CD14-positive monocyte (primary cell): ENCODE results near the gene TMEFF2. TPM values are rescaled to one million over a fixed set of nuclear protein-coding genes. Genes with fewer than 3 reads are reported as not detected.
A peak's percentile ranks its signal among the peaks of the same experiment; 100 is the strongest.

ENCODE experiments used
- DNase-seq, 3 donors: peaks; one replicate each; pipeline ENCODE4 v3.0.0-alpha.2; 2011 to 2022
- H2AFZ ChIP-seq: 2 replicates; pipeline ENCODE4 v1.6.0; 2012; ENCODE audit warnings: mild to moderate bottlenecking, low read depth, low read length, inconsistent platforms; ENCODE audit not compliant: insufficient read depth, poor library complexity, severe bottlenecking
- H3K27ac ChIP-seq, 2 donors: 1 replicate in 1 of 2; 2 replicates in 1 of 2; pipeline ENCODE4 v1.5.1; 2012 to 2013; ENCODE audit warnings: low read length in 2 of 2, control low read depth in 1 of 2, inconsistent platforms in 1 of 2, low read depth in 1 of 2, mild to moderate bottlenecking in 1 of 2
- H3K27me3 ChIP-seq, 2 donors: one replicate each; pipeline versions ENCODE4 v1.6.0 to v1.6.1; 2011 to 2013; ENCODE audit warnings: low read length in 2 of 2; ENCODE audit not compliant: control insufficient read depth in 2 of 2, insufficient read depth in 2 of 2
- H3K36me3 ChIP-seq, 2 donors: replicated peaks in 1 of 2; 1 replicate in 1 of 2; 2 replicates in 1 of 2; pipeline versions ENCODE4 v1.5.1 to v1.6.1; 2012 to 2013; ENCODE audit warnings: low read length in 2 of 2, control low read depth in 1 of 2, inconsistent platforms in 1 of 2, mild to moderate bottlenecking in 1 of 2; ENCODE audit not compliant: insufficient read depth in 2 of 2, control insufficient read depth in 1 of 2
- H3K4me1 ChIP-seq, 2 donors: 1 replicate in 1 of 2; 2 replicates in 1 of 2; pipeline versions ENCODE4 v1.5.1 to v1.6.1; 2012 to 2013; ENCODE audit warnings: low read length in 2 of 2, control low read depth in 1 of 2, inconsistent platforms in 1 of 2, mild to moderate bottlenecking in 1 of 2, moderate library complexity in 1 of 2; ENCODE audit not compliant: insufficient read depth in 2 of 2, control insufficient read depth in 1 of 2
- H3K4me2 ChIP-seq: replicated peaks from 2 replicates; pipeline ENCODE3; 2012; ENCODE audit warnings: low read length, moderate library complexity, mild to moderate bottlenecking; ENCODE audit not compliant: poor library complexity, severe bottlenecking; ENCODE audit errors: extremely low read depth
- H3K4me3 ChIP-seq, 3 experiments: fragments of 200-600 bp in 1 of 3; sonication (generic) in 1 of 3; replicated peaks in 1 of 3; 1 replicate in 2 of 3; 2 replicates in 1 of 3; pipeline ENCODE4 v1.5.1; 2011 to 2013; ENCODE audit warnings: low read length in 3 of 3, mild to moderate bottlenecking in 3 of 3, control low read depth in 2 of 3, low read depth in 2 of 3, inconsistent platforms in 1 of 3, moderate library complexity in 1 of 3
- H3K79me2 ChIP-seq: 2 replicates; pipeline ENCODE4 v1.6.0; 2012; ENCODE audit warnings: mild to moderate bottlenecking, control low read depth, inconsistent platforms, low read length, moderate library complexity; ENCODE audit not compliant: insufficient read depth
- H3K9ac ChIP-seq: 2 replicates; pipeline ENCODE4 v1.6.0; 2017; ENCODE audit warnings: low read length, mild to moderate bottlenecking; ENCODE audit not compliant: insufficient read depth, poor library complexity, severe bottlenecking
- H3K9me3 ChIP-seq, 2 donors: replicated peaks in 1 of 2; 1 replicate in 1 of 2; 2 replicates in 1 of 2; pipeline versions ENCODE4 v1.5.1 to v1.6.1; 2012 to 2013; ENCODE audit warnings: low read length in 2 of 2, control low read depth in 1 of 2; ENCODE audit not compliant: control insufficient read depth in 1 of 2, insufficient read depth in 1 of 2
- H4K20me1 ChIP-seq: 2 replicates; pipeline ENCODE4 v1.6.0; 2012; ENCODE audit warnings: mild to moderate bottlenecking, low read length, control low read depth, moderate library complexity; ENCODE audit not compliant: insufficient read depth
- H3K27ac Mint-ChIP-seq, 7 donors: one replicate each; pipeline ENCODE4 v1.8.0; 2020; ENCODE audit warnings: mild to moderate bottlenecking in 7 of 7, mixed read lengths in 7 of 7, moderate library complexity in 6 of 7, inconsistent platforms in 2 of 7
- H3K27me3 Mint-ChIP-seq, 3 donors: one replicate each; pipeline ENCODE4 v1.8.0; 2021 to 2022; ENCODE audit warnings: low read depth in 3 of 3, mild to moderate bottlenecking in 3 of 3, mixed read lengths in 3 of 3, moderate library complexity in 3 of 3, inconsistent platforms in 1 of 3
- H3K36me3 Mint-ChIP-seq, 2 donors: one replicate each; pipeline ENCODE4 v1.8.0; 2020; ENCODE audit warnings: mixed read lengths in 2 of 2, inconsistent platforms in 1 of 2, mild to moderate bottlenecking in 1 of 2
- H3K4me1 Mint-ChIP-seq: one replicate; pipeline ENCODE4 v1.8.0; 2020; ENCODE audit warnings: mild to moderate bottlenecking, mixed read lengths
- H3K4me3 Mint-ChIP-seq, 2 donors: one replicate each; pipeline ENCODE4 v1.8.0; 2020; ENCODE audit warnings: mild to moderate bottlenecking in 2 of 2, mixed read lengths in 2 of 2, moderate library complexity in 1 of 2
- H3K9me3 Mint-ChIP-seq, 7 donors: one replicate each; pipeline ENCODE4 v1.8.0; 2020 to 2022; ENCODE audit warnings: mixed read lengths in 7 of 7, mild to moderate bottlenecking in 6 of 7, moderate library complexity in 6 of 7, inconsistent platforms in 2 of 7
- WGBS: methylation state at CpG from one replicate; pipeline ENCODE4 v1.1.5; 2013; ENCODE audit warnings: missing lambda C conversion rate; ENCODE audit not compliant: insufficient coverage; 5-methylcytosine and 5-hydroxymethylcytosine counted together
- intact Hi-C, 2 donors: fragments of 100-400 bp; cut with micrococcal nuclease; formaldehyde crosslinking; loops; one replicate each; pipeline versions ENCODE4 v1.15.0 to v1.15.1; 2023
- polyA plus RNA-seq, 3 donors: library from polyadenylated mRNA; depleted of rRNA in 1 of 3; unstranded in 2 of 3; stranded (reverse) in 1 of 3; fragments of 300-500 nt in 2 of 3; fragments of >200 nt in 1 of 3; fragmentation: Illumina TruSeq in 2 of 3; gene quantifications; 1 replicate in 2 of 3; 2 replicates in 1 of 3; pipeline ENCODE4 v1.2.3, GENCODE V29; 2012 to 2021
- TF ChIP-seq, protein P1 (sequence below): fragments of 200-600 bp; IDR thresholded peaks from one replicate; pipeline ENCODE4 v1.8.0; 2022; ENCODE audit warnings: antibody characterized with exemption, mild to moderate bottlenecking

TMEFF2 gene
- polyA plus RNA-seq, 3 donors: not detected

DNA sequence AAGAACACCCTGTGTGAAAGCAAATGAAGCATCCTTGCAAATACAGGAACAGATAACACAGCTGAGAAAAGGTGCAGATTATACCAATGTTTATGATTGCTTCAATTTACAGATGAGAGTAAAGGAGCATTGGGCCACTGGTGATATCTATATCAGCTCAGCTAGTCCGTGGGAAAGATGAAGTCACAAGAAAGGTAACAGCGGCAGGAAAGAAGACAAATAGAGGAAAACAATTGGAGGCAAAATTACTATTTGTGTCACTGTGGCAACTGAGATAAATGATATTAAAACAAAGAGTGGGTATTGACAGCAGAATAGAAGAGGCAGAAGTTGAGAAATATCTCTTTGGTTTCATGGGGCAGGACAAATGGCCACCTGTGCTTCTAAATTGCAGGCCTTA lies 226.6 kb downstream of the TMEFF2 start:
- H2AFZ ChIP-seq: no peak overlapping the region
- 83% methylated on average over 2 of the region's 2 CpGs for WGBS
- intact Hi-C loops: no loop called here
- H3K36me3 Mint-ChIP-seq: no peaks in the 10 kb centered on the region
- H3K4me2 ChIP-seq: no peak overlapping the region
- H3K27ac ChIP-seq: no peak overlapping the region
- no peak overlapping the region for H3K4me3 Mint-ChIP-seq
- TF ChIP-seq, protein P1, sequence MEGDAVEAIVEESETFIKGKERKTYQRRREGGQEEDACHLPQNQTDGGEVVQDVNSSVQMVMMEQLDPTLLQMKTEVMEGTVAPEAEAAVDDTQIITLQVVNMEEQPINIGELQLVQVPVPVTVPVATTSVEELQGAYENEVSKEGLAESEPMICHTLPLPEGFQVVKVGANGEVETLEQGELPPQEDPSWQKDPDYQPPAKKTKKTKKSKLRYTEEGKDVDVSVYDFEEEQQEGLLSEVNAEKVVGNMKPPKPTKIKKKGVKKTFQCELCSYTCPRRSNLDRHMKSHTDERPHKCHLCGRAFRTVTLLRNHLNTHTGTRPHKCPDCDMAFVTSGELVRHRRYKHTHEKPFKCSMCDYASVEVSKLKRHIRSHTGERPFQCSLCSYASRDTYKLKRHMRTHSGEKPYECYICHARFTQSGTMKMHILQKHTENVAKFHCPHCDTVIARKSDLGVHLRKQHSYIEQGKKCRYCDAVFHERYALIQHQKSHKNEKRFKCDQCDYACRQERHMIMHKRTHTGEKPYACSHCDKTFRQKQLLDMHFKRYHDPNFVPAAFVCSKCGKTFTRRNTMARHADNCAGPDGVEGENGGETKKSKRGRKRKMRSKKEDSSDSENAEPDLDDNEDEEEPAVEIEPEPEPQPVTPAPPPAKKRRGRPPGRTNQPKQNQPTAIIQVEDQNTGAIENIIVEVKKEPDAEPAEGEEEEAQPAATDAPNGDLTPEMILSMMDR: no peak
- no peaks in the 10 kb centered on the region for H3K4me1 ChIP-seq
- no peak for DNase-seq
- no peaks in the 10 kb centered on the region for H3K27me3 ChIP-seq
- peaks cover 3% of the 10 kb centered on the region for H3K4me1 Mint-ChIP-seq
- no peak overlapping the region for H3K4me3 ChIP-seq
- H3K9me3 ChIP-seq: no peaks in the 10 kb centered on the region
- H3K9me3 Mint-ChIP-seq: peaks cover 0 to 2% (median 0%) of the 10 kb centered on the region in 7 donors
- no peaks in the 10 kb centered on the region for H3K79me2 ChIP-seq
- no peak overlapping the region for H3K27ac Mint-ChIP-seq
- no peaks in the 10 kb centered on the region for H3K36me3 ChIP-seq
- no peaks in the 10 kb centered on the region for H4K20me1 ChIP-seq
- H3K27me3 Mint-ChIP-seq: no peaks in the 10 kb centered on the region
- no peak overlapping the region for H3K9ac ChIP-seq

DNA sequence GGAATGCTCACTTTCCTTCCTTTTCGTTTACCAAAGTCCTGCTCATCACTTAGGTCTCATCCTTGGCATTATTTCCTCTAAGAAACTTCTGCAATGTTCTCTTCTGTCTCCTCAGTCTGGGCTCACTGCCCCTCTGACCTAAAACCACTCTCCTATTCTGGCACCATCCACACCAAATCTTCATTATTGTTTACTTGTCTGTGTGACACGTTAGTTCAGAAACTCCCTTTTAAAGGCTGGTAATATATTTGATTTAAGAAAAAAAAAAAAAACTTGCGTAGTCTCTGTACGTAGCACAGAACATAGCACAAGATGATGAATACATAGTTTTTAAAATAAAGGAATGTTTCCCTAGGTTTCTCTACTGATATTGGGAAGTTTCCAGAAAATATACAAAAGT lies 229.0 kb downstream of the TMEFF2 start:
- H3K27me3 Mint-ChIP-seq: no peaks in the 10 kb centered on the region
- H3K4me1 Mint-ChIP-seq: peaks cover 3% of the 10 kb centered on the region
- H3K27ac Mint-ChIP-seq: peak overlapping the region in 1 of 7 donors; percentile 12
- no peak overlapping the region for H3K9ac ChIP-seq
- peaks cover 0 to 2% (median 0%) of the 10 kb centered on the region in 7 donors for H3K9me3 Mint-ChIP-seq
- H3K27me3 ChIP-seq: no peaks in the 10 kb centered on the region
- no peak overlapping the region for H3K4me2 ChIP-seq
- H2AFZ ChIP-seq: no peak overlapping the region
- H3K79me2 ChIP-seq: no peaks in the 10 kb centered on the region
- intact Hi-C loops: no loop called here
- no peaks in the 10 kb centered on the region for H3K36me3 Mint-ChIP-seq
- H4K20me1 ChIP-seq: no peaks in the 10 kb centered on the region
- H3K9me3 ChIP-seq: no peaks in the 10 kb centered on the region
- H3K27ac ChIP-seq: no peak overlapping the region
- H3K4me3 Mint-ChIP-seq: no peak overlapping the region
- DNase-seq: no peak
- TF ChIP-seq, protein P1: no peak
- H3K36me3 ChIP-seq: no peaks in the 10 kb centered on the region
- 88% methylated on average over 1 of the region's 4 CpGs for WGBS
- no peaks in the 10 kb centered on the region for H3K4me1 ChIP-seq
- H3K4me3 ChIP-seq: no peak overlapping the region
